IgD-negative memory B cell (primary cell): Measurements from ENCODE around the gene C19orf44. TPM values are rescaled to one million over a fixed set of nuclear protein-coding genes. Genes with fewer than 3 reads are reported as not detected.
"Not testable (repeated sequence)": the region's sequence is repeated elsewhere in the genome, so short reads cannot be mapped to it uniquely, and the experiment has no call there.

ENCODE experiments used
- H3K27ac Mint-ChIP-seq, 3 donors: one replicate each; pipeline ENCODE4 v1.8.0; 2020 to 2022; ENCODE audit warnings: mild to moderate bottlenecking in 3 of 3, mixed read lengths in 3 of 3, moderate library complexity in 1 of 3
- H3K27me3 Mint-ChIP-seq: one replicate; pipeline ENCODE4 v1.8.0; 2021; ENCODE audit warnings: mixed read lengths
- H3K36me3 Mint-ChIP-seq: one replicate; pipeline ENCODE4 v1.8.0; 2020; ENCODE audit warnings: mild to moderate bottlenecking, mixed read lengths
- H3K4me1 Mint-ChIP-seq, 3 donors: one replicate each; pipeline ENCODE4 v1.8.0; 2020 to 2022; ENCODE audit warnings: mixed read lengths in 3 of 3, mild to moderate bottlenecking in 1 of 3
- H3K4me3 Mint-ChIP-seq, 4 donors: one replicate each; pipeline ENCODE4 v1.8.0; 2020 to 2022; ENCODE audit warnings: mild to moderate bottlenecking in 4 of 4, mixed read lengths in 4 of 4, moderate library complexity in 3 of 4
- H3K9me3 Mint-ChIP-seq, 3 donors: one replicate each; pipeline ENCODE4 v1.8.0; 2020 to 2021; ENCODE audit warnings: mixed read lengths in 3 of 3, mild to moderate bottlenecking in 1 of 3
- polyA plus RNA-seq: library from polyadenylated mRNA; unstranded; fragments of 300-500 nt; fragmentation: Illumina TruSeq; gene quantifications from one replicate; pipeline ENCODE4 v1.2.3, GENCODE V29; 2021

The C19orf44 gene
- polyA plus RNA-seq, 1 donor from 2014 or later = 3.6 TPM

DNA sequence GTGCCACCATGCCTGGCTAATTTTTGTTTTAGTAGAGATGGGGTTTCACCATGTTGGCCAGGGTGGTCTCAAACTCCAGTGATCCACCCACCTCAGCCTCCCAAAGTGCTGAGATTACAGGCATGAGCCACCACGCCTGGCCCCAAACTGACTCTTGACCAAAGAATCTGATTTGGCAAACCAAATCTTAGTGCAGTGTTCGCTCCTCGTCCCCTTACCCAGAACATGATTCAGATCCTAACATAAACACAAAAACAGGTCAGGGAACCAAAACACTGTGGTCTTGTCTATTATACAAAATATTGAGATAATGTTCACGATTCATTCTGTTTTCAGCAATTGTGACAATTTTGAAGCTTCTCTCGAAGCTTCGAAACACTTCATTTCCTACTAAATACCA lies 55.7 kb downstream of the C19orf44 start:
- H3K4me3 Mint-ChIP-seq, H3K27ac Mint-ChIP-seq, H3K4me1 Mint-ChIP-seq, H3K27me3 Mint-ChIP-seq, H3K9me3 Mint-ChIP-seq, H3K36me3 Mint-ChIP-seq: not testable (repeated sequence)

DNA sequence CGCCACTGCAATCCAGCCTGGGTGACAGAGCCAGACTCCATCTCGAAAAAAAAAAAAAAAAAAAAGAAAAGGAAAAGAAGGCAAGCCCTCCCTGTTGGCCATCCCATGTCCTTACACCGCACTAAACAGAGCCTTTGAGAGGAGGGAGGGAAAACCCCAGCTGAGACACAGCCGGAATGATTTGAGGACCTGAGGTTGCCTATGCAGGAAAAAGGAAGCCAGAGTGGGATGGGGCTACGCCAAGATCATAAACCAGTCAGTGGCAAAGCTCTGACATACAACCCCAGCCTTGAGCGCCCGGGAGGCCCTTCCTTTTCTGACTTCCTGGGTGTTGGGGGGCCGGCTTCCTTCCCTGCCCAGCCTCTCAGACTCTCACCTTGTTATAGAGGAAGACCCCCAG lies 58.6 kb downstream of the C19orf44 start:
- no peaks in the 10 kb centered on the region for H3K27me3 Mint-ChIP-seq
- H3K27ac Mint-ChIP-seq = peak overlapping the region in 1 of 3 donors; percentile 53
- H3K4me3 Mint-ChIP-seq = no peak overlapping the region
- peaks cover 4 to 7% (median 4%) of the 10 kb centered on the region in 3 donors for H3K4me1 Mint-ChIP-seq
- H3K36me3 Mint-ChIP-seq = peaks cover 3% of the 10 kb centered on the region
- no peaks in the 10 kb centered on the region for H3K9me3 Mint-ChIP-seq

DNA sequence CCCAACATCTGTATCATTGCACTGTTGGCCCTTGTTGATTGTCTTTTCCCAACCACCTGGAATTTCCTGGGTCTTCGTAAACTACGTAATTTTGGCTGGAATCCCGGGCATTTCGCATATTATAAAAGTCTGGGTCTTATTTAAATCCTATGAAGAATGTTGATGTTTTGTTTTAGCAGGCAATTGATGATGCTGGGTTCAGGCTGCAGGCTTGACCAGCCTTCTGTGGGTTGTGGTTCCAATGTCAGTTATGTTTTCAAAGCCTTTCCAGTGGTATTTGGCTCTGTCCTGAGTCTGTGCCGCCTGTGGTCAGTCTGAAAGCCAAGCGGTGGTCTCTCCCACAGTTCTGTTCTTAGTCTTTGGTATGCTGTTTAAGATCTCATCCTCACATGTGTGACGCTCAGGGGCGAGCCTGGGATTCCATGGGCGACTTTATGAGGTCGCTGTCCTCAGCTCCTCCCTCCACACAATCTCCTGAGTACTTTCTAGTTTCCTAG lies 63.6 kb downstream of the C19orf44 start:
- H3K4me1 Mint-ChIP-seq = peaks cover 2 to 5% (median 4%) of the 10 kb centered on the region in 3 donors
- no peaks in the 10 kb centered on the region for H3K9me3 Mint-ChIP-seq
- H3K27ac Mint-ChIP-seq = peak overlapping the region; percentile 39 to 85 (median 59)
- H3K4me3 Mint-ChIP-seq = no peak overlapping the region
- H3K27me3 Mint-ChIP-seq = no peaks in the 10 kb centered on the region
- H3K36me3 Mint-ChIP-seq = peaks cover 4% of the 10 kb centered on the region

DNA sequence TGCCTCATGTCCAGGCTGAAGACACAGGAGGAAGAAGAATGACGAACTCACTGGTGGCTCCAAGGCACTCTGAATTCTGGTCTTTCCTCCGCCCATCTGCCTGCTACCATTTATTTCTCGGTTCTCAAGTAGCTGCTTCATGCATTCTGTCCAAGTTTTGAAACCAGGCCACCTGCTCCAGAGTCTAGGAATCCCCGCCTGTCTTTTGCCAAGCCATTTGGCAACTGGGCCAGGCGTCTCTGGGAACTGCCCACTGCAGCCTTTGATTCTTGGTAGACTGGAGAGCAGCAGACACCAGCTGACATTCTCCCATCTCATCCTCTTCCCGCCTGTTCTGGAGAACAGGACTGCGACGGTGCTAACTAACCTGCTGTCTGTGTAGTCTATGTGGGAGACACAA lies 65.2 kb downstream of the C19orf44 start:
- H3K9me3 Mint-ChIP-seq = no peaks in the 10 kb centered on the region
- no peaks in the 10 kb centered on the region for H3K27me3 Mint-ChIP-seq
- peaks cover 4% of the 10 kb centered on the region for H3K36me3 Mint-ChIP-seq
- H3K4me1 Mint-ChIP-seq = peaks cover 7 to 8% (median 8%) of the 10 kb centered on the region in 3 donors
- no peak overlapping the region for H3K27ac Mint-ChIP-seq
- H3K4me3 Mint-ChIP-seq = no peak overlapping the region

DNA sequence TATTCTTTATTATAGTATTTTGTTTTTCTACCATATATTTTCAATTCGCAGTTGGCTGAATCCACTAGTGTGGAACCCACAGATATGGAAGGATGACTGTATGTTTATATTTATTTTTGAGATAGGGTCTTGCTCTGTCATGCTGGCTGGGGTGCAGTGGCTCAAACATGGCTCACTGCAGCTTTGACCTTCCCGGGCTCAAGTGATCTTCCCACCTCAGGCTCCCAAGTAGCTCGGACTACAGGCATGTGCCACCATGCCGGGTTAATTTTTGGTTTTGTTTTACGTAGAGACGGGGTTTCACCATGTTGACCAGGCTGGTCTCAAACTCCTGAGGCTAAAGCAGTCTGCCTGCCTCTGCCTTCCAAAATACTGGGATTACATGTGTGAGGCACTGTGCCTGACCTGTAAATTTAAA lies 66.4 kb downstream of the C19orf44 start:
- H3K27ac Mint-ChIP-seq = no peak overlapping the region
- H3K4me3 Mint-ChIP-seq = no peak overlapping the region
- H3K27me3 Mint-ChIP-seq = no peaks in the 10 kb centered on the region
- H3K9me3 Mint-ChIP-seq = no peaks in the 10 kb centered on the region
- peaks cover 4% of the 10 kb centered on the region for H3K36me3 Mint-ChIP-seq
- H3K4me1 Mint-ChIP-seq = peaks cover 9 to 12% (median 9%) of the 10 kb centered on the region in 3 donors

DNA sequence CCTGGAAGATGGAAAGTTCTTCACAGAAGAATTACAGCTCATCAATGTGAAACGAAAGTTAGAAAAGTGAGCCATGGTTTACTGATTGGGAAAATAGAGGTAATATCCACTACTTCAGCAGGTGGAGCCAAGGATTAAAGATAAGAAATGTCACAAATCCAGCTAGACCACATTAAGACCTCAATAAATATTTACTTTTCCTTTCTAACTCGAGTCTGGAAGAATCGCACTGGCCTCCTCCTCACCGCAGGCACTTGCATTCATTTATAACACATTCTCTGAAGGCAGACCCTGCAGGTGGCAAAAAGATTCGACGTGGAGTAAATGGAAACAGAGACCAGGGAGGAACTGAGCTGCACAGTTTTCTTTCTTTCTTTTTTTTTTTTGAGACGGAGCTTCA lies 68.6 kb downstream of the C19orf44 start:
- H3K9me3 Mint-ChIP-seq = no peaks in the 10 kb centered on the region
- H3K27ac Mint-ChIP-seq = no peak overlapping the region
- peaks cover 7 to 10% (median 9%) of the 10 kb centered on the region in 3 donors for H3K4me1 Mint-ChIP-seq
- peaks cover 4% of the 10 kb centered on the region for H3K36me3 Mint-ChIP-seq
- H3K4me3 Mint-ChIP-seq = no peak overlapping the region
- H3K27me3 Mint-ChIP-seq = no peaks in the 10 kb centered on the region

DNA sequence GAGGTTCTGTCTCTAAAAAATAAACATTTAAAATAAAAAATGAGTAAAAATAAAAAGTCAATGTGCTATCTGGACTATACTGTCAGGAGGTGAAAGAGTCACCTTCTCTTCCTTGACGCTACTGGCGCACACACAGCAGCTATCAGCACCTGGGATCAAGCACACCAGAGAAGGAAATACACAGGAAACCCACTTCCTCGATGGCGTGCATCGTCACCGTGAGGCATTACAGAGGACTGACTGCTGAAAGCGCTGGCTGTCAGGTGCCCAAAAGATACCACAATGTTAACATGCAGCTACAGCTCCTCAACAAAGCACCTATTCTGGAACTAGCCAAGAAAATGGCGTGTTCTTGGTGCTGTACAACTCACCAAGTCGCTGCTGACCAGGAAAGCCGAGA lies 70.0 kb downstream of the C19orf44 start:
- Mint-ChIP-seq H3K36me3 (peaks cover 2% of the 10 kb centered on the region), H3K4me1 (peaks cover 9 to 14% (median 12%) of the 10 kb centered on the region in 3 donors), H3K27me3 (no peaks in the 10 kb centered on the region), H3K27ac (peak overlapping the region; percentile 5 to 96 (median 86)), H3K9me3 (no peaks in the 10 kb centered on the region), H3K4me3 (peak overlapping the region in 3 of 4 donors; percentile 1 to 86 (median 78))

DNA sequence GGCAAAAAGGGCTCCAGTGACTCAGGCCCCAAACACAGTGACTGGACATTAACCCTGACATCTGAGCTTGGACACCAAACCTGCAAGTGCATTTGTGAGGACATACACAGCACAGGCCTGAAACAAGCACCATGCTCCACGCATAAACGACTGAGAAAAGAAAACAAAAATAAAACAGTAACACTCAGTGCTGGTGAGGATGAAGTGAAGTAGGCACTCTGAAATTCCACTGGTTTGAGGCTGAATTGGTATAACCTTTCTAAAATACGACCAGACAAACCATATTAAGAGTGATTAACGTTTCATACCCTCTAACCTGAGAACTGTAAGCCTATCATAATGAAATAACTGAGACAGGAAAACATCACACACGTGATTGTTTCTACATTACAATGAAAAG lies 70.5 kb downstream of the C19orf44 start:
- Mint-ChIP-seq H3K36me3 (peaks cover 2% of the 10 kb centered on the region), H3K27me3 (no peaks in the 10 kb centered on the region), H3K9me3 (no peaks in the 10 kb centered on the region), H3K4me1 (peaks cover 12 to 19% (median 17%) of the 10 kb centered on the region in 3 donors), H3K27ac (peak overlapping the region in 2 of 3 donors; percentile 86 to 96), H3K4me3 (peak overlapping the region in 1 of 4 donors; percentile 78)

DNA sequence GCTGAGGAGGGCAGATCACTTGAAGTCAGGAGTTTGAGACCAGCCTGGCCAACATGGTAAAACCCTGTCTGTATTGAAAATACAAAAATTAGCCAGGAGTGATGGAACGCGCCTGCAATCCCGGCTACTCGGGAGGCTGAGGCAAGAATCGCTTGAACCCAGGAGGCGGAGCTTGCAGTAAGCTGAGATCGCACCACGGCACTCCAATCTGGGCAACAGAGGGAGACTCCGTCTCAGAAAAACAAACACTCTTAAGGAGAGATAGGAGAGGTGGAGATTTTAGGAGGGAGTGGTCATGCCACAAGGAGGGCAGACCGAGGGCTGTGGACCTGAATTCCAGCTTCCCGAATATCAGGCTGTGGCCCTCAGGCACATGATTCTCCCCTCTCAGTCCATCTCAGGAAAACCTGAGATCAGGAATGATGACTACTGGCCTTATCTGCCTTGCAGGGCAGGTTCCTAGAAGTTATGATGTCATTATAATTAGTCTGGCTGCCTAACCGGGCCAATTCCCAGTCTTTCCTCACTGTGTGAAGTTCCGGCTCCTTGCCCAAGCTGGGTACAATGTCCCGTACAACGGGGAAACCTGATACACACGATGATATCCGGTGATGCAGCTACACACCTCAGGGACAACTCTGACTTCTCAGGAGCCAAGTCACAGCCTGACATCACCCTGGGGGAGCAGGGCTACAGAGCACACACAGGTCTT lies 73.6 kb downstream of the C19orf44 start:
- Mint-ChIP-seq H3K36me3 (peaks cover 2% of the 10 kb centered on the region), H3K27ac (peak overlapping the region in 1 of 3 donors; percentile 70), H3K27me3 (no peaks in the 10 kb centered on the region), H3K4me3 (peak overlapping the region in 3 of 4 donors; percentile 27 to 89 (median 50)), H3K9me3 (no peaks in the 10 kb centered on the region), H3K4me1 (peaks cover 13 to 33% (median 28%) of the 10 kb centered on the region in 3 donors)

Other genes with a start within 250 kb of the C19orf44 start
- gene KLF2, start 171.6 kb upstream of the C19orf44 start, polyA plus RNA-seq = 199 TPM
- gene EPS15L1, start 24.4 kb upstream of the C19orf44 start, polyA plus RNA-seq = 28.5 TPM
- gene CALR3, start 227 bp upstream of the C19orf44 start, polyA plus RNA-seq = not detected
- 25.8 TPM for gene CHERP, start 46.0 kb downstream of the C19orf44 start, polyA plus RNA-seq
- 18.9 TPM for gene SLC35E1, start 76.0 kb downstream of the C19orf44 start, polyA plus RNA-seq
- 5.3 TPM for gene MED26, start 131.8 kb downstream of the C19orf44 start, polyA plus RNA-seq
- 87.3 TPM for gene SMIM7, start 163.8 kb downstream of the C19orf44 start, polyA plus RNA-seq
- gene TMEM38A, start 164.7 kb downstream of the C19orf44 start, polyA plus RNA-seq = 11.0 TPM
- not detected for gene NWD1, start 223.5 kb downstream of the C19orf44 start, polyA plus RNA-seq